Measurements from ENCODE around the gene CD22. TPM values are rescaled to one million over a fixed set of nuclear protein-coding genes. Genes with fewer than 3 reads are reported as not detected.
"Not testable (repeated sequence)": the region's sequence is repeated elsewhere in the genome, so short reads cannot be mapped to it uniquely, and the experiment has no call there.

Gene CD22
- total RNA-seq, 1 donor from 2014 or later, result 15.8 TPM

DNA sequence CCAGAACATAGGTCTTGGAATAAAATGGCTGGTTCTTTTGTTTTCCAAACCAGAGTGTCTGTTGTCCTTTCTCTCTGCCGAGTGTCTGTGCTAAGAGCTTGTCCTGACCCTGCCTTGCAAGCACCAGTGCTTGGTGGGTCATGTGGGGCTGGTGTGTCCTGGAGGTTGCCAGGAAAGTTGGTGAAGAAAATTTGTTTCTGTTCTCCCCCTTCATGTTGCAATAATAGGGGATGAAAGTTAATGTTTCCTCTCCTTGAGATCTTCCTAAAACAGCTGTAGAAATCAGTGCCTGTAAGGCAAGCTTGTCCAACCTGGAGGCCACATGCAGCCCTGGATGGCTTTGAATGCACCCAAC lies 43.9 kb upstream of the CD22 start:
- Histone ChIP-seq H3K27me3 (no peaks in the 10 kb centered on the region), H3K27ac (no peak overlapping the region), H3K4me1 (no peaks in the 10 kb centered on the region), H3K4me3 (no peak overlapping the region), H3K36me3 (no peaks in the 10 kb centered on the region), H3K9me3 (no peaks in the 10 kb centered on the region)
- TF ChIP-seq, protein P1, sequence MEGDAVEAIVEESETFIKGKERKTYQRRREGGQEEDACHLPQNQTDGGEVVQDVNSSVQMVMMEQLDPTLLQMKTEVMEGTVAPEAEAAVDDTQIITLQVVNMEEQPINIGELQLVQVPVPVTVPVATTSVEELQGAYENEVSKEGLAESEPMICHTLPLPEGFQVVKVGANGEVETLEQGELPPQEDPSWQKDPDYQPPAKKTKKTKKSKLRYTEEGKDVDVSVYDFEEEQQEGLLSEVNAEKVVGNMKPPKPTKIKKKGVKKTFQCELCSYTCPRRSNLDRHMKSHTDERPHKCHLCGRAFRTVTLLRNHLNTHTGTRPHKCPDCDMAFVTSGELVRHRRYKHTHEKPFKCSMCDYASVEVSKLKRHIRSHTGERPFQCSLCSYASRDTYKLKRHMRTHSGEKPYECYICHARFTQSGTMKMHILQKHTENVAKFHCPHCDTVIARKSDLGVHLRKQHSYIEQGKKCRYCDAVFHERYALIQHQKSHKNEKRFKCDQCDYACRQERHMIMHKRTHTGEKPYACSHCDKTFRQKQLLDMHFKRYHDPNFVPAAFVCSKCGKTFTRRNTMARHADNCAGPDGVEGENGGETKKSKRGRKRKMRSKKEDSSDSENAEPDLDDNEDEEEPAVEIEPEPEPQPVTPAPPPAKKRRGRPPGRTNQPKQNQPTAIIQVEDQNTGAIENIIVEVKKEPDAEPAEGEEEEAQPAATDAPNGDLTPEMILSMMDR (IDR thresholded peaks at IDR 0.05), result no peak
- no peak for ATAC-seq
- DNase-seq, result no peak
- intact Hi-C loops (cut with DNase I), result no loop called here

DNA sequence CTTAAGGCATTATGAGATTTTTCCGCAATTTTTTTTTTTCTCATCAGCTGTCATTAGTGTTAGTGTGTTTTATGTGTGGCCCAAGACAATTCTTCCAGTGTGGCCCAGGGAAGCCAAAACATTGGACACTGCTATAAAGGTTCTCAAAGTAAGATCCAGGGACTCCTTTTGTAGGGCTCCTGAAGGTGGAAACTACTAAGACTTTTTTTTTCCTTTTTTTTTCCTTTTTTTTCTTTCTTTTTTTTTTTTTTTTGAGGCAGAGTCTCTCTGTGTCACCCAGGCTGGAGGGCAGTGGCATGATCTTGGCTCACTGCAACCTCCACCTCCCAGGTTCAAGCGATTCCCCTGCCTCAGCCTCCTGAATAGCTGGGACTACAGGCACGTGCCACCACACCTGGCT lies 43.5 kb upstream of the CD22 start:
- H3K9me3 ChIP-seq; intact Hi-C loops (cut with DNase I); H3K4me1 ChIP-seq; H3K27me3 ChIP-seq; H3K36me3 ChIP-seq; H3K27ac ChIP-seq; H3K4me3 ChIP-seq; DNase-seq; ATAC-seq: not testable (repeated sequence)

DNA sequence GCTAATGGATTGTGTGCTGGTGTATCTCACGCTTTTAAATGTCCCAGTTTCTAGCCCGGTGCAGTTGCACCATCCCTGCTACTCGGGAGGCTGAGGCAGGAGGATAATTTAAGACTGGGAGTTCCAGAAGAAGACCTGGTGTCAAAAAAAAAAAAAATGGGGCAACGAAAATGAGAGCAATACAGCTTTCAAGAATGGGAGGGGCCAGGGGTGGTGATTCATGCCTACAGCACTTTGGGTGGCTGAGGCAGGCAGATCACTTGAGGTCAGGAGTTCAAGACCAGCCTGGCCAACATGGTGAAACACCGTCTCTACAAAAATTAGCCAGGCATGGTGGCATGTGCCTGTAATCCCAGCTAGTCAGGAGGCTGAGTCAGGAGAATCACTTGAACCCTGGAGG lies 42.9 kb upstream of the CD22 start:
- H3K27ac ChIP-seq; H3K36me3 ChIP-seq; DNase-seq; H3K4me3 ChIP-seq; ATAC-seq; H3K4me1 ChIP-seq; H3K27me3 ChIP-seq; H3K9me3 ChIP-seq; intact Hi-C loops (cut with DNase I): not testable (repeated sequence)

DNA sequence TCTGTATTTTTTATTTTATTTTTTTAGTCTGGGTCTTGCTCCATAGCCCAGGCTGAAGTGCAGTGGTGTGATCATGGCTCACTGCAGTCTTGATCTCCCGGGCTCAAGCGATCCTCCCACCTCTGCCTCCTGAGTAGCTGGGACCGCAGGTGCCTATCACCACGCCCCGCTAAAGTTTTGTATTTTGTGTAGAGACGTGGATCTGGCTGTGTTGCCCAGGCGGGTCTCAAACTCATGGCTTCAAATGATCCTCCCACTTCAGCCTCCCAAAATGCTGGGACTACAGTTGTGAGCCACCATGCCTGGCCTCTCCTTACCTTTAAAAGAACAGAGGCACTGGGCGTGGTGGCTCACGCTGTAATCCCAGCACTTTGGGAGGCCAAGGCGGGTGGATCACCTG lies 41.3 kb upstream of the CD22 start:
- DNase-seq, result no peak
- TF ChIP-seq, protein P1 (IDR thresholded peaks at IDR 0.05), result no peak
- Histone ChIP-seq H3K27me3 (peaks cover 8% of the 10 kb centered on the region), H3K36me3 (no peaks in the 10 kb centered on the region), H3K9me3 (no peaks in the 10 kb centered on the region), H3K4me3 (no peak overlapping the region), H3K27ac (no peak overlapping the region), H3K4me1 (no peaks in the 10 kb centered on the region)
- intact Hi-C loops (cut with DNase I), result no loop called here
- ATAC-seq, result no peak

DNA sequence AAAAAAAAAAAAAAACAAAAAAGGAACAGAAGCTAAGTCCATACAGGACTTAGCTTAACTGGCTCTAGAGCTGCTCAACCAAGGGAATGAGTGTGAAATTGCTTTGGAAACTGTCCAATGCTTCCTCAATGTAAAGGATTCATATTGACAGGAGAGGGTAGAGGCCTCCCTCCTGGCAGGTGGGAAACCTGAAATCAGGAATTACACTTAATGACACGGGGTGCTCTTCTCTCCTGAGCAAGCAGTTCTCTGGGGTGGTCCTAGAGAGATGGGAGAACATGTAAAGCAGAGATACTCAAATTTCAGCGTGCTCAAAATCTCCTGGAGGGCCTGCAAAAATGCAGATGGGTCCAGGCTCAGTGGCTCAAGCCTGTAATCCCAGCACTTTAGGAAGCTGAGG lies 40.7 kb upstream of the CD22 start:
- TF ChIP-seq, protein P1 (IDR thresholded peaks at IDR 0.05), result no peak
- DNase-seq (no peak), ATAC-seq (no peak)
- Histone ChIP-seq H3K4me1 (no peaks in the 10 kb centered on the region), H3K27ac (no peak overlapping the region), H3K4me3 (no peak overlapping the region), H3K9me3 (no peaks in the 10 kb centered on the region), H3K36me3 (no peaks in the 10 kb centered on the region), H3K27me3 (peaks cover 13% of the 10 kb centered on the region)
- intact Hi-C loops (cut with DNase I), result no loop called here

DNA sequence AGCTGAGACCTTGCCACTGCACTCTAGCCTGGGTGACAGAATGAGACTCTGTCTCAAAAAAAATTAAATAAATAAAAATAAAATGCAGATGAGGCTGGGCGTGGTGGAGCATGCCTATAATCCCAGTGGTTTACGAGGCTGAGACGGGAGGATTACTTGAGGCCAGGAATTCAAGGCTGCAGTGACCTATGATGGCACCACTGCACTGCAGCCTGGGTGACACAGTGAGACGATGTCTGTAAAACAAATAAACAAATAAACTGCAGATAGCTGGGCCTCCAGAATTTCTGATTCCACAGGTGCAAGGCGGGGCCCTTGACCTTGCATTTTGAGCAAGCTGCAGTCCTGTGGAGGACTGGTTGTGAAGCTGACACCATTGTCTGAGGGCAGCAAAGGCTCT lies 40.1 kb upstream of the CD22 start:
- H3K9me3 ChIP-seq, result no peaks in the 10 kb centered on the region
- H3K27ac ChIP-seq, result no peak overlapping the region
- TF ChIP-seq, protein P1 (IDR thresholded peaks at IDR 0.05), result no peak
- no peak overlapping the region for H3K4me3 ChIP-seq
- intact Hi-C loops (cut with DNase I), result no loop called here
- ATAC-seq (no peak), DNase-seq (no peak)
- H3K4me1 ChIP-seq, result no peaks in the 10 kb centered on the region
- H3K27me3 ChIP-seq, result peaks cover 15% of the 10 kb centered on the region
- H3K36me3 ChIP-seq, result no peaks in the 10 kb centered on the region

DNA sequence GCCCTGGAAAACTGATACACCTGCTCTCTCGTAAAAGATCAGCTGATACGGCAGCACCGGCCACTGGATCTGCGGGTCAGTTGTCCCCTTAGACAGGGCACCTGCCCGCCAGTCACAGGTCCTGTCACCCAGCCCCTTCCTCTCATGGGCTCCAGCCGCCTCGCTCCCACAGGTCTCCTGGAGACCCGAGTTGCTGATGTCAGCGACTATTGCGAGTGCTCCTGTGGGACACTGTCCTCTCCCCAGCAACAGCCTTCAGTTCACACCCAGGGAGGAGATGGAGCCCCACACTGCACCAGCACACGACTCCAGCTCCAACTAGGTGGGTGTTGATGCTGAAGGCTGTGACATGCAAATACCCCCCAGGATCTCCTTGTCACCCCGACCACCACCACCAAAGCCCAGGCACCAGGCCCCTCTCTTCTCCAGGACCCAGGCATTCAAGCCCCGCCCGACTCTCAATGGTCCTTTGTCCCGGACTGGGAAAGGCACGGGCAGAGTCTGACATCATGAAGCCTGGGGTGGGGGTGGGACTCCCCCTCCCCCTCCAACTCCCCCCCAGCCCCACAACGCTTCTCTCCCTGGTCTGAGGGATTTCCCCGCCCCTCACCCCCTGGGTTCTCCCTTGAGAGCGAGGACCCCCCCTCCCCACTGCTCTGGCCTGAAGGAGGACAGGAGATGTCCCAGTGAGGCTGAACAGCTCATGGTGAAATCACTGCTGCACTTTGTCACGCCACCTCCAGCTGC lies 38.4 kb upstream of the CD22 start:
- TF ChIP-seq, protein P1 (IDR thresholded peaks at IDR 0.05), result no peak
- intact Hi-C loops (cut with DNase I), result no loop called here
- DNase-seq (no peak), ATAC-seq (no peak)
- H3K9me3 ChIP-seq, result no peaks in the 10 kb centered on the region
- H3K4me1 ChIP-seq, result no peaks in the 10 kb centered on the region
- peaks cover 15% of the 10 kb centered on the region for H3K27me3 ChIP-seq
- H3K36me3 ChIP-seq, result no peaks in the 10 kb centered on the region
- no peak overlapping the region for H3K4me3 ChIP-seq
- no peak overlapping the region for H3K27ac ChIP-seq

Data from upper lobe of right lung (tissue), 1 donor.